Endodermal cell (in vitro differentiated cells): ENCODE results near the gene OR2M4. TPM values are rescaled to one million over a fixed set of nuclear protein-coding genes. Genes with fewer than 3 reads are reported as not detected.

ENCODE experiments used
- DNase-seq: peaks from one replicate; pipeline ENCODE4 v3.0.0-alpha.2; 2017
- H3K27ac ChIP-seq: 2 replicates; pipeline ENCODE4 v1.5.1; 2013; ENCODE audit warnings: mild to moderate bottlenecking, low read depth, low read length, moderate library complexity
- H3K27me3 ChIP-seq: 2 replicates; pipeline ENCODE4 v1.6.1; 2013; ENCODE audit warnings: mild to moderate bottlenecking, low read length, moderate library complexity; ENCODE audit not compliant: insufficient read depth, control insufficient read depth, poor library complexity, severe bottlenecking
- H3K36me3 ChIP-seq: 2 replicates; pipeline ENCODE4 v1.7.0; 2013; ENCODE audit warnings: mild to moderate bottlenecking, low read length, moderate library complexity; ENCODE audit not compliant: control insufficient read depth, insufficient read depth
- H3K4me1 ChIP-seq: one replicate; pipeline ENCODE4 v1.7.0; 2013; ENCODE audit warnings: low read length; ENCODE audit not compliant: control insufficient read depth, insufficient read depth
- H3K4me3 ChIP-seq: 2 replicates; pipeline ENCODE4 v1.5.1; 2013; ENCODE audit warnings: mild to moderate bottlenecking, low read length, moderate library complexity
- H3K9ac ChIP-seq: 2 replicates; pipeline ENCODE4 v1.6.1; 2013; ENCODE audit warnings: mild to moderate bottlenecking, low read length, moderate library complexity; ENCODE audit not compliant: poor library complexity, severe bottlenecking; ENCODE audit errors: extremely low read depth
- H3K9me3 ChIP-seq: 2 replicates; pipeline ENCODE4 v1.6.1; 2013; ENCODE audit warnings: mild to moderate bottlenecking, low read length, moderate library complexity; ENCODE audit not compliant: control insufficient read depth
- H3K27ac Mint-ChIP-seq: 2 replicates; pipeline ENCODE4 v1.8.0; 2020; ENCODE audit warnings: mixed read lengths
- H3K27me3 Mint-ChIP-seq: 2 replicates; pipeline ENCODE4 v1.8.0; 2021; ENCODE audit warnings: mild to moderate bottlenecking, mixed read lengths; ENCODE audit not compliant: insufficient read depth
- H3K36me3 Mint-ChIP-seq: 2 replicates; pipeline ENCODE4 v1.8.0; 2020; ENCODE audit warnings: low read depth, mixed read lengths
- H3K4me1 Mint-ChIP-seq: 2 replicates; pipeline ENCODE4 v1.8.0; 2020; ENCODE audit warnings: mixed read lengths
- H3K4me3 Mint-ChIP-seq: 2 replicates; pipeline ENCODE4 v1.8.0; 2020; ENCODE audit warnings: mild to moderate bottlenecking, moderate library complexity, mixed read lengths
- H3K9me3 Mint-ChIP-seq: 2 replicates; pipeline ENCODE4 v1.8.0; 2020; ENCODE audit warnings: mild to moderate bottlenecking, mixed read lengths
- CTCF ChIP-seq: fragments of 200-600 bp; sonication (generic); conservative IDR thresholded peaks from 2 replicates; pipeline ENCODE4 v1.5.0; 2021; ENCODE audit warnings: antibody characterized with exemption, mild to moderate bottlenecking
- WGBS, 2 experiments: methylation state at CpG; one replicate each; pipeline versions ENCODE4 v1.1.5 to v1.1.7; 2013; ENCODE audit warnings: missing lambda C conversion rate in 2 of 2, mixed read lengths in 1 of 2; ENCODE audit not compliant: insufficient coverage in 1 of 2, insufficient read length in 1 of 2; 5-methylcytosine and 5-hydroxymethylcytosine counted together
- long read RNA-seq, 4 experiments: library from polyadenylated mRNA in 2 of 4; library from RNA in 1 of 4; library from capped mRNA in 1 of 4; stranded (forward) in 3 of 4; unstranded in 1 of 4; transcript quantifications; one replicate each; pipeline ENCODE4 v2.0.0, GENCODE V29; 2020 to 2021; ENCODE audit warnings: inconsistent platforms in 1 of 4
- polyA plus RNA-seq, 2 experiments: library from polyadenylated mRNA; stranded (reverse); fragments of 50-300 nt; gene quantifications; one replicate each; pipeline ENCODE4 v1.2.3, GENCODE V29; 2013
- total RNA-seq, 2 donors: library from RNA; stranded (reverse); fragmentation: NEBNext Ultra II Directional in 1 of 2; extraction: Animal tissue kit (Norgen Biotek cat#: 25700) in 1 of 2; gene quantifications; 2 replicates in 1 of 2; 3 replicates in 1 of 2; pipeline ENCODE4 v1.2.1, GENCODE V29; 2021

The OR2M4 gene
- total RNA-seq = not detected
- not detected for polyA plus RNA-seq (2013, experiment 1 of 2)
- not detected for polyA plus RNA-seq (2013, experiment 2 of 2)
- long read RNA-seq, experiment 1 = 0 reads
- long read RNA-seq, experiment 2 = 0 reads
- long read RNA-seq, experiment 3 = 0 reads
- long read RNA-seq, experiment 4 = 0 reads

GRCh38 chr1:248231117-248231516 is at the start of gene OR2M4:
OR2M4 (plus strand) TSS chr1:248231417; CDS start chr1:248238929, 7,512 bp downstream.
- Mint-ChIP-seq H3K4me3 (no peak within 1 kb of the TSS), H3K27ac (no peak within 1 kb of the TSS), H3K27me3 (no peaks in the 10 kb centered on the region), H3K36me3 (no peaks in the 10 kb centered on the region), H3K9me3 (peaks cover 89% of the 10 kb centered on the region), H3K4me1 (no peaks in the 10 kb centered on the region)
- Histone ChIP-seq H3K27ac (no peak within 1 kb of the TSS), H3K27me3 (no peaks in the 10 kb centered on the region), H3K9me3 (peaks cover 86% of the 10 kb centered on the region), H3K4me1 (no peaks in the 10 kb centered on the region), H3K9ac (no peak within 1 kb of the TSS), H3K36me3 (no peaks in the 10 kb centered on the region), H3K4me3 (no peak within 1 kb of the TSS)
- no peak for DNase-seq
- no peak for TF ChIP-seq CTCF
- WGBS, 2 experiments = 20 to 41% methylated on average over 1 of the region's 2 CpGs

- Histone ChIP-seq H3K36me3 (no peaks in the 10 kb centered on the region), H3K9ac (no peak overlapping the region), H3K9me3 (peaks cover 75% of the 10 kb centered on the region), H3K27me3 (no peaks in the 10 kb centered on the region), H3K4me1 (no peaks in the 10 kb centered on the region), H3K27ac (no peak overlapping the region), H3K4me3 (no peak overlapping the region)
- 60% methylated on average over 7 of the region's 7 CpGs; no CpG with 5 or more reads in 1 of the 2 experiments for WGBS, 2 experiments
- Mint-ChIP-seq H3K4me3 (no peak overlapping the region), H3K27me3 (no peaks in the 10 kb centered on the region), H3K4me1 (no peaks in the 10 kb centered on the region), H3K9me3 (peaks cover 87% of the 10 kb centered on the region), H3K36me3 (no peaks in the 10 kb centered on the region), H3K27ac (no peak overlapping the region)
- no peak for TF ChIP-seq CTCF
- DNase-seq = no peak
Measured at GRCh38 chr1:248183996-248184395, 47.2 kb upstream of the OR2M4 start.

GRCh38 chr1:248187363-248187762 is 43.9 kb upstream of the OR2M4 start:
- Mint-ChIP-seq H3K4me1 (no peaks in the 10 kb centered on the region), H3K9me3 (peaks cover 88% of the 10 kb centered on the region), H3K36me3 (no peaks in the 10 kb centered on the region), H3K27ac (no peak overlapping the region), H3K27me3 (no peaks in the 10 kb centered on the region), H3K4me3 (no peak overlapping the region)
- Histone ChIP-seq H3K27ac (no peak overlapping the region), H3K36me3 (no peaks in the 10 kb centered on the region), H3K9ac (no peak overlapping the region), H3K9me3 (peaks cover 78% of the 10 kb centered on the region), H3K27me3 (no peaks in the 10 kb centered on the region), H3K4me1 (no peaks in the 10 kb centered on the region), H3K4me3 (no peak overlapping the region)
- no peak for TF ChIP-seq CTCF
- WGBS, 2 experiments = 51 to 80% methylated on average over 1 to 2 of the region's 3 CpGs
- no peak for DNase-seq
